H1 (cell line): ENCODE measurements around the gene UCHL1. TPM values are rescaled to one million over a fixed set of nuclear protein-coding genes. Genes with fewer than 3 reads are reported as not detected.
"Not testable (repeated sequence)": the region's sequence is repeated elsewhere in the genome, so short reads cannot be mapped to it uniquely, and the experiment has no call there.

Experiments used
- CTCF ChIA-PET: fragments of 300-600 bp; sonication (Branson Sonifier 250); formaldehyde crosslinking; loops from one replicate; lab custom pipeline; 2021; ENCODE audit not compliant: partially characterized antibody; lab: Charles Lee
- POLR2A ChIA-PET: fragments of 300-600 bp; sonication (Branson Sonifier 250); formaldehyde crosslinking; loops from one replicate; lab custom pipeline; 2021; ENCODE audit warnings: inconsistent platforms; ENCODE audit not compliant: partially characterized antibody; lab: Charles Lee
- DNase-seq, 2 experiments: peaks; one replicate each; pipeline versions ENCODE4 v3.0.0 to v3.0.0-alpha.2; 2010 to 2022; ENCODE audit warnings: low spot score in 2 of 2, low read depth in 1 of 2, mixed read lengths in 1 of 2
- FAIRE-seq: peaks from 2 replicates; lab custom pipeline; 2011; peaks lifted over from hg19 to GRCh38; lab: Jason Lieb, UNC
- H2AFZ ChIP-seq: 2 replicates; pipeline ENCODE4 v1.8.1; 2012; ENCODE audit warnings: low read length, inconsistent platforms
- H2AK5ac ChIP-seq: 2 replicates; pipeline ENCODE4 v1.6.1; 2013; ENCODE audit warnings: low read depth, low read length
- H2BK120ac ChIP-seq: replicated peaks from 2 replicates; pipeline ENCODE3; 2013; ENCODE audit warnings: low read depth, low read length, inconsistent platforms
- H2BK12ac ChIP-seq: 2 replicates; pipeline ENCODE4 v1.6.1; 2013; ENCODE audit warnings: low read depth, low read length
- H2BK15ac ChIP-seq: 2 replicates; pipeline ENCODE4 v1.6.1; 2013; ENCODE audit warnings: low read length
- H2BK20ac ChIP-seq: 2 replicates; pipeline ENCODE4 v1.6.1; 2013; ENCODE audit warnings: low read length
- H2BK5ac ChIP-seq: 2 replicates; pipeline ENCODE4 v1.6.1; 2013; ENCODE audit warnings: low read depth, low read length
- H3K14ac ChIP-seq: 2 replicates; pipeline ENCODE4 v1.6.1; 2013; ENCODE audit warnings: inconsistent platforms; ENCODE audit not compliant: insufficient read length
- H3K18ac ChIP-seq: 2 replicates; pipeline ENCODE4 v1.6.1; 2013; ENCODE audit warnings: low read length; ENCODE audit errors: extremely low read depth
- H3K23ac ChIP-seq: 2 replicates; pipeline ENCODE4 v1.6.1; 2013; ENCODE audit warnings: inconsistent platforms; ENCODE audit not compliant: insufficient read length
- H3K23me2 ChIP-seq: 2 replicates; pipeline ENCODE4 v1.6.1; 2013; ENCODE audit warnings: low read depth, low read length
- H3K27ac ChIP-seq: 2 replicates; pipeline ENCODE4 v1.6.1; 2011; ENCODE audit warnings: low read depth, low read length, inconsistent platforms
- H3K27me3 ChIP-seq, 4 experiments: replicated peaks in 1 of 4; 1 replicate in 1 of 4; 2 replicates in 3 of 4; pipeline versions ENCODE4 v1.6.1 to v1.8.1; 2011 to 2013; ENCODE audit warnings: low read length in 3 of 4, mild to moderate bottlenecking in 3 of 4, inconsistent platforms in 2 of 4, mixed read lengths in 2 of 4, moderate library complexity in 1 of 4; ENCODE audit not compliant: control insufficient read depth in 3 of 4, insufficient read depth in 3 of 4; ENCODE audit errors: extremely low read depth in 1 of 4
- H3K36me3 ChIP-seq, 4 experiments: 2 replicates each; pipeline versions ENCODE4 v1.6.1 to v1.8.1; 2011 to 2013; ENCODE audit warnings: mild to moderate bottlenecking in 4 of 4, low read length in 3 of 4, moderate library complexity in 2 of 4, control low read depth in 1 of 4, inconsistent platforms in 1 of 4; ENCODE audit not compliant: insufficient read depth in 4 of 4, control insufficient read depth in 2 of 4
- H3K4ac ChIP-seq: replicated peaks from 2 replicates; pipeline ENCODE3; 2013; ENCODE audit warnings: low read length, low read depth, mixed read lengths, inconsistent platforms; ENCODE audit not compliant: insufficient read length
- H3K4me1 ChIP-seq, 4 experiments: replicated peaks in 1 of 4; 1 replicate in 1 of 4; 2 replicates in 3 of 4; pipeline versions ENCODE4 v1.6.1 to v1.8.1; 2011 to 2013; ENCODE audit warnings: low read length in 3 of 4, inconsistent platforms in 2 of 4, mixed read lengths in 1 of 4; ENCODE audit not compliant: insufficient read depth in 4 of 4, control insufficient read depth in 3 of 4
- H3K4me2 ChIP-seq, 2 experiments: 2 replicates each; pipeline versions ENCODE4 v1.6.1 to v1.8.1; 2011 to 2013; ENCODE audit warnings: low read depth in 2 of 2, low read length in 2 of 2, control low read depth in 1 of 2, inconsistent platforms in 1 of 2, mild to moderate bottlenecking in 1 of 2; ENCODE audit not compliant: insufficient read depth in 1 of 2
- H3K4me3 ChIP-seq, 4 experiments: fragments of 200-600, 300-600 bp in 1 of 4; sonication (generic), shearing (Covaris generic), sonication (Bioruptor Twin) in 1 of 4; 2 replicates each; pipeline versions ENCODE4 v1.5.1 to v1.8.1; 2011 to 2016; ENCODE audit warnings: low read length in 4 of 4, low read depth in 3 of 4, control low read depth in 2 of 4, inconsistent platforms in 2 of 4, mild to moderate bottlenecking in 2 of 4, mixed read lengths in 1 of 4, moderate library complexity in 1 of 4; ENCODE audit not compliant: insufficient read depth in 2 of 4; ENCODE audit errors: extremely low read depth in 1 of 4
- H3K56ac ChIP-seq: replicated peaks from 2 replicates; pipeline ENCODE3; 2013; ENCODE audit warnings: low read depth, mild to moderate bottlenecking, mixed read lengths, low read length, inconsistent platforms; ENCODE audit not compliant: insufficient read length
- H3K79me1 ChIP-seq: 2 replicates; pipeline ENCODE4 v1.6.1; 2013; ENCODE audit warnings: low read depth, low read length, control low read depth
- H3K79me2 ChIP-seq, 2 experiments: 2 replicates each; pipeline versions ENCODE4 v1.6.1 to v1.8.1; 2012 to 2013; ENCODE audit warnings: low read length in 2 of 2, mild to moderate bottlenecking in 2 of 2, inconsistent platforms in 1 of 2; ENCODE audit not compliant: insufficient read depth in 2 of 2, control insufficient read depth in 1 of 2
- H3K9ac ChIP-seq, 4 experiments: replicated peaks in 1 of 4; 1 replicate in 1 of 4; 2 replicates in 3 of 4; pipeline versions ENCODE4 v1.6.1 to v1.8.1; 2011 to 2013; ENCODE audit warnings: low read depth in 3 of 4, low read length in 3 of 4, control low read depth in 2 of 4, mild to moderate bottlenecking in 2 of 4, moderate library complexity in 2 of 4, inconsistent platforms in 1 of 4; ENCODE audit errors: extremely low read depth in 1 of 4
- H3K9me3 ChIP-seq, 2 experiments: 2 replicates each; pipeline versions ENCODE4 v1.6.1 to v1.8.1; 2012 to 2013; ENCODE audit warnings: mild to moderate bottlenecking in 2 of 2, moderate library complexity in 2 of 2, control low read depth in 1 of 2, inconsistent platforms in 1 of 2, low read depth in 1 of 2, low read length in 1 of 2, mixed read lengths in 1 of 2; ENCODE audit not compliant: insufficient read depth in 2 of 2
- H4K20me1 ChIP-seq, 2 experiments: replicated peaks in 1 of 2; 2 replicates each; pipeline versions ENCODE3 to v1.8.1; 2011 to 2013; ENCODE audit warnings: inconsistent platforms in 2 of 2, low read length in 2 of 2, mild to moderate bottlenecking in 1 of 2; ENCODE audit not compliant: insufficient read depth in 2 of 2, control insufficient read depth in 1 of 2
- H4K5ac ChIP-seq: 2 replicates; pipeline ENCODE4 v1.6.1; 2013; ENCODE audit warnings: low read length, low read depth, mixed read lengths, inconsistent platforms; ENCODE audit not compliant: insufficient read length
- H4K8ac ChIP-seq: 2 replicates; pipeline ENCODE4 v1.8.0; 2013; ENCODE audit warnings: mild to moderate bottlenecking, moderate library complexity, low read length, inconsistent platforms; ENCODE audit not compliant: insufficient read depth; ENCODE audit errors: extremely low read depth
- H4K91ac ChIP-seq: replicated peaks from 2 replicates; pipeline ENCODE3; 2013; ENCODE audit warnings: low read length, mixed read lengths, inconsistent platforms; ENCODE audit not compliant: insufficient read length
- WGBS, 2 experiments: shearing (Covaris generic) in 1 of 2; methylation state at CpG; one replicate each; pipeline versions ENCODE4 v1.1.6 to v1.1.7; 2013 to 2015; ENCODE audit warnings: low lambda C conversion rate in 2 of 2, mixed read lengths in 2 of 2, inconsistent platforms in 1 of 2, low coverage in 1 of 2, missing lambda C conversion rate in 1 of 2; ENCODE audit not compliant: insufficient replicate concordance in 2 of 2, insufficient coverage in 1 of 2, insufficient read length in 1 of 2; ENCODE audit errors: extremely low coverage in 1 of 2, missing lambda C conversion rate in 1 of 2; 5-methylcytosine and 5-hydroxymethylcytosine counted together
- polyA plus RNA-seq, 7 experiments: library from polyadenylated mRNA; depleted of rRNA in 3 of 7; stranded (reverse) in 5 of 7; unstranded in 2 of 7; fragments of >200 nt in 5 of 7; fragments of 200-250 nt in 2 of 7; gene quantifications; 1 replicate in 5 of 7; 2 replicates in 1 of 7; 4 replicates in 1 of 7; pipeline versions ENCODE4 v1.2.1 to v1.2.3, GENCODE V29; 2011 to 2013; ENCODE audit warnings: missing spikeins in 2 of 7, mixed read lengths in 2 of 7
- total RNA-seq: library from RNA; stranded (reverse); fragmentation: NEBNext Ultra II Directional; extraction: Animal tissue kit (Norgen Biotek cat#: 25700); gene quantifications from 2 replicates; pipeline ENCODE4 v1.2.1, GENCODE V29; 2021

The UCHL1 gene
- total and polyA plus RNA-seq, 2 of the 8 experiments (the other 6 are each of a cell fraction or from before 2014, with no cell fraction given) = 781 to 1,717 TPM

DNA sequence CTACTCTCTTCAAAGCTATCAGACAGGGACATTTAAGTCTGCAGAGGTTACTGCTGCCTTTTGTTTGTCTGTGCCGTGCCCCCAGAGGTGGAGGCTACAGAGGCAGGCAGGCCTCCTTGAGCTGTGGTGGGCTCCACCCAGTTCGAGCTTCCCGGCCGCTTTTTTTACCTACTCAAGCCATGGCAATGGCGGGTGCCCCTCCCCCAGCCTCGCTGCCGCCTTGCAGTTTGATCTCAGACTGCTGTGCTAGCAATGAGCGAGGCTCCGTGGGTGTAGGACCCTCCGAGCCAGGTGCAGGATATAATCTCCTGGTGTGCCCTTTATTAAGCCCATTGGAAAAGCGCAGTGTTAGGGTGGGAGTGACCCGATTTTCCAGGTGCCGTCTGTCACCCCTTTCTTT, 19.2 kb downstream of the UCHL1 start:
- not testable (repeated sequence) for FAIRE-seq, H2BK120ac ChIP-seq
- POLR2A ChIA-PET = interaction anchor here (1.6 to 4.5 kb wide), 3 partner anchors 10 to 18 kb away, joined by 3 to 27 read pairs (median 14); partner anchors contain the start of gene UCHL1

More for the DNA sequence above, 19.2 kb downstream of the UCHL1 start:
- H4K8ac ChIP-seq, H3K4ac ChIP-seq, H3K4me1 ChIP-seq, H3K27me3 ChIP-seq, H2BK5ac ChIP-seq, H4K20me1 ChIP-seq, H2BK15ac ChIP-seq, H3K56ac ChIP-seq, H4K5ac ChIP-seq, H2AK5ac ChIP-seq, H3K9ac ChIP-seq, H3K18ac ChIP-seq, H3K4me3 ChIP-seq, H3K23ac ChIP-seq, H3K79me1 ChIP-seq, H2AFZ ChIP-seq, H3K4me2 ChIP-seq, H3K23me2 ChIP-seq, H3K14ac ChIP-seq, H3K36me3 ChIP-seq, DNase-seq, H3K27ac ChIP-seq, H3K79me2 ChIP-seq, H2BK12ac ChIP-seq, H4K91ac ChIP-seq, CTCF ChIA-PET, H2BK20ac ChIP-seq: not testable (repeated sequence)
- 92% methylated on average over 7 of the region's 13 CpGs; no CpG with 5 or more reads in 1 of the 2 experiments for WGBS, 2 experiments
- H3K9me3 ChIP-seq = peaks cover 9 to 19% of the 10 kb centered on the region in 2 experiments; a peak in 3 of 4 replicates
